ENCODE measurements around the gene POLD2.

POLD2 gene

DNA sequence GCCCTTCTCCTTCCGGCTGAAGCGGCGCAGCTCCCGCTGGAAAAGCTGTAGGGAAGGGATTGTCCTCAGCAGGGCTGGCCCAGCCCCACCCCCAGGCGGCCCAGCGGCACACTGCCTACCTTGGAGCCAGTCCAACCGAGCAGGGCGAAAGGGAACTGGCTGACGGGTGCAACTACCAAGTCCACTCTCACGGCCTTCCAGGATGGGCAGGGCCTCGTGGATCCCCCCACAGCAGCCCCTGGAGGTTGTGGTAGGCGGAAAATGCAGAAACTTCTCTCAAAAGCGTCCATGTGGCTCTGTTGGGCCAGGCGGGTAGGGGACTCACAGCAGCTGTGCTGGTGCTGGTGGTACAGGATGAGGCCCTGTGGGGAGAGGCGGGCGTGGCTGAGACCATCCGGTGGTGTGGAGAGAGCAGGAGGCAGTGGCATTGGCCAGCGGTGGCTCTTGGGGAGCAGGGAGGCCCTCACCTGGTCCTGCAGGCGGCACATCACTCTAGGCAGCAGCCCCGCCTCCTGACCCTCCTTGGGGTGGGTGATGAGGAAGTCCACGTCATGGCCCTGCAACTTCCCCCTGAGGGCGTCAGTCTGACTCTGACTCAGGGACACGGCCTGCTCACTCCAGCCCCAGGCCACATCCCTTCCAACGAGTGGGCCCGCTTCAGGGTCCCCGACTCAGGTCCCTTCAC is 49.5 kb downstream of the POLD2 start:
- peaks cover 61% of the 10 kb centered on the region for H3K4me1 Mint-ChIP-seq (ENCODE audit: low read depth)
- H3K36me3 Mint-ChIP-seq (ENCODE audit: low read depth), result peaks cover 70% of the 10 kb centered on the region
- H3K4me3 Mint-ChIP-seq, result peak overlapping the region; percentile 70
- H3K9me3 Mint-ChIP-seq, result no peaks in the 10 kb centered on the region
- no peaks in the 10 kb centered on the region for H3K27me3 Mint-ChIP-seq
- intact Hi-C loops (cut with micrococcal nuclease), result loop anchor here (1.0 to 5.0 kb wide), 2 partner anchors 8 to 403 kb away; partner anchors contain the start of gene POLM
- H3K27ac Mint-ChIP-seq, result peak overlapping the region; percentile 93

- Mint-ChIP-seq H3K4me3 (no peak overlapping the region), H3K27me3 (no peaks in the 10 kb centered on the region), H3K27ac (peak overlapping the region; percentile 93), H3K36me3 (ENCODE audit: low read depth) (peaks cover 58% of the 10 kb centered on the region), H3K9me3 (no peaks in the 10 kb centered on the region), H3K4me1 (ENCODE audit: low read depth) (peaks cover 67% of the 10 kb centered on the region)
- intact Hi-C loops (cut with micrococcal nuclease), result loop anchor here (1.0 to 5.0 kb wide), 3 partner anchors 10 to 405 kb away; partner anchors contain the start of gene POLM
Observed at GRCh38 chr7:44072364-44073231, 50.8 kb downstream of the POLD2 start.

DNA sequence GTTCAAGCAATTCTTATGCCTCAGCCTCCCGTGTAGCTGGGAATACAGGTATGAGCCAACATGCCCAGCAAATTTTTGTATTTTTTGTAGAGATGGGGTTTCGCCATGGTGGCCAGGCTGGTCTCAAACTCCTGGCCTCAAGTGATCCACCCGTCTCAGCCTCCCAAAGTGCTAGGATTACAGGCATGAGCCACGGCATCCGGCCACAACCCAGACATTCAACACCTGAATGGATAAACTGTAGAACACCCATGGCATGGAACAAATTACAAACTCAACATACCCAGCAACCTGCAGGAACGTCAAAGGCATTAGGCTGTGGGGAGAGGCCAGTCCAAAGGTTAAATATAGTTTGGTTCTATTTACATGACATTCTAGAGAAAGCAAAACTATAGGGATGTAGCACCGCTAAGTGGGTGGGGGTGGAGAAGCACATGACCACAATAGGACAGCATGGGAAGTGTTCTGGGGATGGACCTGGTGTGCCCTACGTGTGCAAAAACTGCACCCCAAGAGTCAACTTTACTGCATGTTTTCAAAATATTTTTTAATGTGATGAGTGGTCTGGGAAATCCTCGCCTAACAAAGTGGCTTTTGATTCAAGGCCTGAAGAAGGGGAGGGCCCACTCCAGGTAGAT is 51.5 kb downstream of the POLD2 start:
- Mint-ChIP-seq H3K4me1 (ENCODE audit: low read depth) (peaks cover 73% of the 10 kb centered on the region), H3K9me3 (no peaks in the 10 kb centered on the region), H3K27me3 (peaks cover 1% of the 10 kb centered on the region), H3K4me3 (no peak overlapping the region), H3K27ac (peak overlapping the region; percentile 93), H3K36me3 (ENCODE audit: low read depth) (peaks cover 50% of the 10 kb centered on the region)
- intact Hi-C loops (cut with micrococcal nuclease), result loop anchor here (1.0 to 5.0 kb wide), 2 partner anchors 124 to 405 kb away; no protein-coding TSS in a partner anchor

- Mint-ChIP-seq H3K4me1 (ENCODE audit: low read depth) (peaks cover 63% of the 10 kb centered on the region), H3K36me3 (ENCODE audit: low read depth) (peaks cover 19% of the 10 kb centered on the region)
Observed at GRCh38 chr7:44068054-44068453, 55.3 kb downstream of the POLD2 start.

DNA sequence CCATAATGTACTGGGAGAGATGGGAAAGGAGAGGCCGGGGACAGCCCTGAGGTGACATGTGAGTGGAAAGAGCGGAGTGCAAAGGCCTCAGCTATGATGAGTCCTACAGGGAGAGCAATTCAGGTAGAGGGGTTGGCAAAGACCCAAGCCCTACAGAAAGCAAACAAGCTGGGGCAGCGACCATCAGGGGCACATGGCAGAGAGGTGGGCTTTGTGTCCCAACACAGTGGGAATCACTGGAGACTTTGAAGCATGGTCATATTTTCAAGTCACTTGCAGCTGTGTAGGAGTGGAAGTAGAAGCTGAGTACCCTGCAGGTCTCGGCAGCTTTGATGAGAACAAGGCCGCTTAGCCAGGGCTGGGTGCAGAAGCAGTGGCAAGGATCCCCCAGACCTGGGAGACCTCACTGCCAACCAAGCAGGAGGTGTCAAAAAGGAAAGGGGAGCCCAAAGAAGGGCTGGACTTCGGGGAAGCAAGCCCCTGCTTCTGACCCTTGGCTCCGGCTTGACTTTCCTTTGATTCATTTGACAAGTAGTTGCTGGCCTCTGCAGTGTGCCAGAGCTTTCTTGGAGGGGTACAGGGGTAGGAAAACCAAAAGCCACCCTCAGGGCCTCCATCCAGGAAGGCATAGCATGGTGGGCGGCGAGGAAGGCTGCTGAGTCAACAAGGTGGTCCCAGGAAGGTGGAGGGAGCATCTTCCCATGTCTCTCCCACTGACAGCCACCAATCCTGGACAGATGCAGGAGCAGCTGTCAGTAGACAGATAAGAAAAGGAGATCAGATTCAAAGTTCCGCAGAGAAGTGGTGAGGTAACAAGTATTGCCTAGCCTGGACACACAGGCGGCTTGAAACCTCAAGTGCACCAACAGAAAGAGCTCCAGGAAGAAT is 56.0 kb downstream of the POLD2 start:
- no peak overlapping the region for H3K4me3 Mint-ChIP-seq
- intact Hi-C loops (cut with micrococcal nuclease), result no loop called here
- H3K27me3 Mint-ChIP-seq, result peaks cover 6% of the 10 kb centered on the region
- peaks cover 19% of the 10 kb centered on the region for H3K36me3 Mint-ChIP-seq (ENCODE audit: low read depth)
- peaks cover 56% of the 10 kb centered on the region for H3K4me1 Mint-ChIP-seq (ENCODE audit: low read depth)
- no peaks in the 10 kb centered on the region for H3K9me3 Mint-ChIP-seq
- H3K27ac Mint-ChIP-seq, result peak overlapping the region; percentile 23

More at GRCh38 chr7:44068054-44068453, 55.3 kb downstream of the POLD2 start:
- intact Hi-C loops (cut with micrococcal nuclease), result no loop called here
- H3K27ac Mint-ChIP-seq, result no peak overlapping the region
- no peak overlapping the region for H3K4me3 Mint-ChIP-seq
- no peaks in the 10 kb centered on the region for H3K9me3 Mint-ChIP-seq
- H3K27me3 Mint-ChIP-seq, result peaks cover 6% of the 10 kb centered on the region

- Mint-ChIP-seq H3K4me1 (ENCODE audit: low read depth) (peaks cover 50% of the 10 kb centered on the region), H3K36me3 (ENCODE audit: low read depth) (peaks cover 20% of the 10 kb centered on the region), H3K4me3 (no peak overlapping the region), H3K27me3 (peaks cover 6% of the 10 kb centered on the region), H3K9me3 (no peaks in the 10 kb centered on the region), H3K27ac (peak overlapping the region; percentile 66)
- intact Hi-C loops (cut with micrococcal nuclease), result no loop called here
Observed at GRCh38 chr7:44066494-44067063, 56.8 kb downstream of the POLD2 start.

GRCh38 chr7:44066111-44066460 is 57.3 kb downstream of the POLD2 start:
- H3K27ac Mint-ChIP-seq, result peak overlapping the region; percentile 66
- peaks cover 50% of the 10 kb centered on the region for H3K4me1 Mint-ChIP-seq (ENCODE audit: low read depth)
- peaks cover 25% of the 10 kb centered on the region for H3K36me3 Mint-ChIP-seq (ENCODE audit: low read depth)
- peaks cover 6% of the 10 kb centered on the region for H3K27me3 Mint-ChIP-seq
- H3K4me3 Mint-ChIP-seq, result no peak overlapping the region
- intact Hi-C loops (cut with micrococcal nuclease), result no loop called here
- H3K9me3 Mint-ChIP-seq, result no peaks in the 10 kb centered on the region

- peaks cover 6% of the 10 kb centered on the region for H3K27me3 Mint-ChIP-seq
- no peak within 1 kb of the TSS for H3K4me3 Mint-ChIP-seq
- peaks cover 30% of the 10 kb centered on the region for H3K36me3 Mint-ChIP-seq (ENCODE audit: low read depth)
- peaks cover 52% of the 10 kb centered on the region for H3K4me1 Mint-ChIP-seq (ENCODE audit: low read depth)
- intact Hi-C loops (cut with micrococcal nuclease), result no loop called here
- H3K9me3 Mint-ChIP-seq, result no peaks in the 10 kb centered on the region
- peak within 1 kb of the TSS; percentile 66 for H3K27ac Mint-ChIP-seq
Observed at GRCh38 chr7:44065431-44066110, 57.8 kb downstream of the POLD2 start, which contains the start of gene PGAM2. Gene PGAM2 (minus strand): TSS chr7:44065567. CDS start chr7:44065529, 38 bp downstream.

- intact Hi-C loops (cut with micrococcal nuclease), result no loop called here
- Mint-ChIP-seq H3K4me1 (ENCODE audit: low read depth) (peaks cover 55% of the 10 kb centered on the region), H3K36me3 (ENCODE audit: low read depth) (peaks cover 37% of the 10 kb centered on the region), H3K27me3 (peaks cover 6% of the 10 kb centered on the region), H3K27ac (peak overlapping the region; percentile 66), H3K9me3 (no peaks in the 10 kb centered on the region), H3K4me3 (no peak overlapping the region)
Observed at GRCh38 chr7:44064791-44065430, 58.4 kb downstream of the POLD2 start.

Data from dendritic cell treated with granulocyte-macrophage colony-stimulating factor and Interleukin-4, amounts not matched to agents 40 ng/mL and 50 ng/mL, for 4 days (primary cell).